Occipital lobe (tissue), 3 donors: Measurements from ENCODE around the gene SPRR2G. TPM values are rescaled to one million over a fixed set of nuclear protein-coding genes. Genes with fewer than 3 reads are reported as not detected.
"Not testable (repeated sequence)": the region's sequence is repeated elsewhere in the genome, so short reads cannot be mapped to it uniquely, and the experiment has no call there.

Experiments used
- DNase-seq: peaks from one replicate; lab custom pipeline; 2025; lab: John Stamatoyannopoulos, UW
- small RNA-seq: library from RNA; depleted of rRNA; stranded (forward); fragments of <200 nt; gene quantifications from one replicate; pipeline ENCODE3, GENCODE V24; 2014
- total RNA-seq: library from RNA; depleted of rRNA; stranded (reverse); fragments of >200 nt; gene quantifications from one replicate; pipeline ENCODE4 v1.2.3, GENCODE V29; 2014

The SPRR2G gene
- total RNA-seq, 1 donor from 2014 or later = not detected

GRCh38 chr1:153115264-153115663 is 35.4 kb downstream of the SPRR2G start:
- not testable (repeated sequence) for DNase-seq

GRCh38 chr1:153113416-153113815 is 37.3 kb downstream of the SPRR2G start, which contains the start of gene SPRR2F:
Gene SPRR2F (minus strand): TSS chr1:153113516. CDS start chr1:153112733, 783 bp downstream.
- DNase-seq = no peak

GRCh38 chr1:153112454-153112853 is 38.2 kb downstream of the SPRR2G start:
- not testable (repeated sequence) for DNase-seq

GRCh38 chr1:153100245-153100644 is 50.4 kb downstream of the SPRR2G start:
- no peak for DNase-seq

Small RNAs within 50 kb of the gene (small RNA-seq; reads per million reads assigned to genes)
- gene SPRR2C = not detected

Other genes starting within 250 kb of the SPRR2G start
- gene IVL, start 242.3 kb downstream of the SPRR2G start, total RNA-seq = not detected
- not detected for gene SPRR5, start 203.7 kb downstream of the SPRR2G start, total RNA-seq
- not detected for gene SPRR4, start 180.2 kb downstream of the SPRR2G start, total RNA-seq
- gene SPRR1A, start 166.8 kb downstream of the SPRR2G start, total RNA-seq = not detected
- gene SPRR3, start 149.1 kb downstream of the SPRR2G start, total RNA-seq = 1.6 TPM
- not detected for gene SPRR1B, start 119.7 kb downstream of the SPRR2G start, total RNA-seq
- gene SPRR2D, start 109.8 kb downstream of the SPRR2G start, total RNA-seq = not detected
- gene SPRR2A, start 93.4 kb downstream of the SPRR2G start, total RNA-seq = not detected
- not detected for gene SPRR2B, start 79.3 kb downstream of the SPRR2G start, total RNA-seq
- gene SPRR2E, start 56.4 kb downstream of the SPRR2G start, total RNA-seq = not detected
- not detected for gene SPRR2F, start 37.4 kb downstream of the SPRR2G start, total RNA-seq
- gene LELP1, start 52.5 kb upstream of the SPRR2G start, total RNA-seq = not detected
- gene PRR9, start 66.7 kb upstream of the SPRR2G start, total RNA-seq = not detected
- gene LORICRIN, start 108.8 kb upstream of the SPRR2G start, total RNA-seq = not detected
- not detected for gene PGLYRP3, start 162.1 kb upstream of the SPRR2G start, total RNA-seq
- gene PGLYRP4, start 198.0 kb upstream of the SPRR2G start, total RNA-seq = not detected
- gene S100A9, start 207.0 kb upstream of the SPRR2G start, total RNA-seq = 26.5 TPM
- 4.1 TPM for gene S100A12, start 224.7 kb upstream of the SPRR2G start, total RNA-seq
- 3.9 TPM for gene S100A8, start 240.2 kb upstream of the SPRR2G start, total RNA-seq